Panc1 (cell line): ENCODE data around the gene GNA12.

Experiments used
- POLR2AphosphoS5 ChIP-seq: IDR thresholded peaks from 2 replicates; pipeline ENCODE4 v1.6.1; 2012; ENCODE audit warnings: mild to moderate bottlenecking, low read depth, low read length, moderate library complexity
- SIN3A ChIP-seq: IDR thresholded peaks from 2 replicates; pipeline ENCODE4 v1.6.1; 2012; ENCODE audit warnings: low read depth, mild to moderate bottlenecking, low read length, moderate library complexity, borderline replicate concordance; ENCODE audit not compliant: insufficient read depth
- TF ChIP-seq, protein P1 (sequence below): fragments of 450-650 bp; IDR thresholded peaks from 2 replicates; pipeline ENCODE4 v1.5.1; 2017; ENCODE audit warnings: mild to moderate bottlenecking
- TF ChIP-seq, protein P2 (sequence below), 2 experiments: IDR thresholded peaks; 2 replicates each; pipeline ENCODE4 v1.6.1; 2011 to 2012; ENCODE audit warnings: low read depth in 2 of 2, control low read depth in 1 of 2, low read length in 1 of 2, mild to moderate bottlenecking in 1 of 2, moderate library complexity in 1 of 2; ENCODE audit not compliant: insufficient read depth in 1 of 2

DNA sequence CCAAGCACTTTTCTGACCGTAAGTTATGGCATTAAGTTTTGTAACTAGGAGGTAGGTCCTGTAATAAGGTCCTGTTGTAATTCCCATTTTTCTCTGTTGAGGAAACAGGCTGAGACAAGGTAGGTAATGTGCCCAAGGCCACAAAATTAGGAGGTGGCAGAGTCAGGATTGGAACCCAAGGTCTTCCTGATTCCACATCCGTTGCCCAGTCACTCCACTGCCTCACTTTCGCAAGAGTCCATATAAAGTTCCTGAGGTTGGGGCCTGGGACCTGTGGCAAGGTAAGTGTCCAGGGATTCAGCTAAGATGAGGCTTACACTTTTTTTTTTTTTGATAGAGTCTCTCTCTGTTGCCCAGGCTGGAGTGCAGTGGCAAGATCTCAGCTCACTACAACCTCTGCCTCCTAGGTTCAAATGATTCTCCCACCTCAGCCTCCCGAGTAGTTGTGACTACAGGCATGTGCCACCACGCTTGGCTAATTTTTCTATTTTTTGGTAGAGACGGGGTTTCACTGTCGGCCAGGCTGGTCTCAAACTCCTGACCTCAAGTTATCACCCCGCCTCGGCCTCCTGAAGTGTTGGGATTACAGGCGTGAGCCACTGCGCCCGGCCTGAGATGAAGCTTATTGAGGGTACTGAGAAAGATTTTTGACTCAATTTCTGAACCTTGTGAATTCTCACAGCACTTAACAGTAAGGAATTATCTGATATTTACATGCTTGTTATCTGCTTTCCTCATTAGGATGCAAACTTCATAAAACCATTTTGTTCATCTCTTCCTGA, 20.3 kb upstream of the GNA12 start:
- TF ChIP-seq, protein P1, sequence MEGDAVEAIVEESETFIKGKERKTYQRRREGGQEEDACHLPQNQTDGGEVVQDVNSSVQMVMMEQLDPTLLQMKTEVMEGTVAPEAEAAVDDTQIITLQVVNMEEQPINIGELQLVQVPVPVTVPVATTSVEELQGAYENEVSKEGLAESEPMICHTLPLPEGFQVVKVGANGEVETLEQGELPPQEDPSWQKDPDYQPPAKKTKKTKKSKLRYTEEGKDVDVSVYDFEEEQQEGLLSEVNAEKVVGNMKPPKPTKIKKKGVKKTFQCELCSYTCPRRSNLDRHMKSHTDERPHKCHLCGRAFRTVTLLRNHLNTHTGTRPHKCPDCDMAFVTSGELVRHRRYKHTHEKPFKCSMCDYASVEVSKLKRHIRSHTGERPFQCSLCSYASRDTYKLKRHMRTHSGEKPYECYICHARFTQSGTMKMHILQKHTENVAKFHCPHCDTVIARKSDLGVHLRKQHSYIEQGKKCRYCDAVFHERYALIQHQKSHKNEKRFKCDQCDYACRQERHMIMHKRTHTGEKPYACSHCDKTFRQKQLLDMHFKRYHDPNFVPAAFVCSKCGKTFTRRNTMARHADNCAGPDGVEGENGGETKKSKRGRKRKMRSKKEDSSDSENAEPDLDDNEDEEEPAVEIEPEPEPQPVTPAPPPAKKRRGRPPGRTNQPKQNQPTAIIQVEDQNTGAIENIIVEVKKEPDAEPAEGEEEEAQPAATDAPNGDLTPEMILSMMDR: no peak
- TF ChIP-seq SIN3A: no peak
- TF ChIP-seq POLR2AphosphoS5: no peak
- TF ChIP-seq, protein P2, sequence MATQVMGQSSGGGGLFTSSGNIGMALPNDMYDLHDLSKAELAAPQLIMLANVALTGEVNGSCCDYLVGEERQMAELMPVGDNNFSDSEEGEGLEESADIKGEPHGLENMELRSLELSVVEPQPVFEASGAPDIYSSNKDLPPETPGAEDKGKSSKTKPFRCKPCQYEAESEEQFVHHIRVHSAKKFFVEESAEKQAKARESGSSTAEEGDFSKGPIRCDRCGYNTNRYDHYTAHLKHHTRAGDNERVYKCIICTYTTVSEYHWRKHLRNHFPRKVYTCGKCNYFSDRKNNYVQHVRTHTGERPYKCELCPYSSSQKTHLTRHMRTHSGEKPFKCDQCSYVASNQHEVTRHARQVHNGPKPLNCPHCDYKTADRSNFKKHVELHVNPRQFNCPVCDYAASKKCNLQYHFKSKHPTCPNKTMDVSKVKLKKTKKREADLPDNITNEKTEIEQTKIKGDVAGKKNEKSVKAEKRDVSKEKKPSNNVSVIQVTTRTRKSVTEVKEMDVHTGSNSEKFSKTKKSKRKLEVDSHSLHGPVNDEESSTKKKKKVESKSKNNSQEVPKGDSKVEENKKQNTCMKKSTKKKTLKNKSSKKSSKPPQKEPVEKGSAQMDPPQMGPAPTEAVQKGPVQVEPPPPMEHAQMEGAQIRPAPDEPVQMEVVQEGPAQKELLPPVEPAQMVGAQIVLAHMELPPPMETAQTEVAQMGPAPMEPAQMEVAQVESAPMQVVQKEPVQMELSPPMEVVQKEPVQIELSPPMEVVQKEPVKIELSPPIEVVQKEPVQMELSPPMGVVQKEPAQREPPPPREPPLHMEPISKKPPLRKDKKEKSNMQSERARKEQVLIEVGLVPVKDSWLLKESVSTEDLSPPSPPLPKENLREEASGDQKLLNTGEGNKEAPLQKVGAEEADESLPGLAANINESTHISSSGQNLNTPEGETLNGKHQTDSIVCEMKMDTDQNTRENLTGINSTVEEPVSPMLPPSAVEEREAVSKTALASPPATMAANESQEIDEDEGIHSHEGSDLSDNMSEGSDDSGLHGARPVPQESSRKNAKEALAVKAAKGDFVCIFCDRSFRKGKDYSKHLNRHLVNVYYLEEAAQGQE (IDR thresholded peaks at IDR 0.05; ENCODE audit: insufficient read depth in 1 of 2, low read depth in 2 of 2, low read length in 1 of 2): no peak
